LHCN-M2 (cell line): ENCODE measurements around the gene SLC25A21. TPM values are rescaled to one million over a fixed set of nuclear protein-coding genes. Genes with fewer than 3 reads are reported as not detected.
"Not testable (repeated sequence)": the region's sequence is repeated elsewhere in the genome, so short reads cannot be mapped to it uniquely, and the experiment has no call there.

Experiments
- DNase-seq: peaks from one replicate; pipeline ENCODE4 v3.0.0-alpha.2; 2012; ENCODE audit warnings: low read depth
- polyA plus RNA-seq: library from polyadenylated mRNA; unstranded; fragments of >200 nt; gene quantifications from one replicate; pipeline ENCODE4 v1.2.1, GENCODE V29; 2012; ENCODE audit warnings: missing spikeins
- total RNA-seq: library from RNA; depleted of rRNA; stranded (reverse); fragments of >200 nt; gene quantifications from 2 replicates; pipeline ENCODE4 v1.2.3, GENCODE V29; 2014; rRNA removed

SLC25A21 gene
- 0.19 and 0.57 TPM in 2 replicates for total RNA-seq
- polyA plus RNA-seq: 0.40 TPM

- peak; percentile 84 for DNase-seq
Measured at GRCh38 chr14:37172024-37172869, at the start of gene SLC25A21. Gene SLC25A21 (minus strand): TSS chr14:37172606.

GRCh38 chr14:37221073-37221472 lies 48.7 kb upstream of the SLC25A21 start:
- DNase-seq: no peak

DNA sequence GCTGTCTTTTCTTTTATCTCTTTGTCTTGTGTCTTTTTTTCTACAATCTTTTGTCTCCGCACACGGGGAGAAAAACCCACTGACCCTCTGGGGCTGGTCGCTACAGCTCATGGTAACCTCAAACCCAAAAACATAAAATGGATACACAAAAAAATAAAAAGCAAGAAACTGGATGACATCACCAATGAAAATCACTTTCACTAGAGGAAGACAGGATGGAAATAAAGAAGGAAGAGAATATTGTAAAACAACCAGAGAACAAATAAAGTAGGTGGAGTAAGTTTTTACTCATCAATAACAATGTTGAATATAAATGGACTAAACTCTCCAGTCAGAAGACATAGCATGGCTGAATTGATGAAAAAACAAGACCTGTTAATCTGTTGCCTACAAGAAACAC lies 42.9 kb upstream of the SLC25A21 start:
- DNase-seq: no peak

GRCh38 chr14:37213016-37213415 lies 40.6 kb upstream of the SLC25A21 start:
- DNase-seq: no peak

DNA sequence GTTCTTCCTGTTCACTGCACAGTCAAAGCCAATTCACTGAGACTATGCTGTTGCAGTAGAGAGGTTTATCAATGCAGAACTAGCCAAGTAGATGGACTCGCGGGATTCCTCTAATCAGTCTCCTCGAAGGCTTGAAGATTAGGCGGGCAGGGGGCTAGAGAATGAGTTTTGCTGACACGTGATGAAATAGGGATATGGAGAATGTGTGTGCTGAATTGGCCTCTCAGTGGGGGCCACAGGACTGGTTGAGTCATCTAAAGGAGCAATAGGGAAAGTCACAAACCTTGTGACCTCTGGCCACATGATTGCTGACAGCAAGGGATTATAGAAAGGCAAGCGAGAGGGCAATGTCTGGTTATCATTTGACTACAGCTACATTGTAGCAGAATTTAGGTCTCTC lies 38.0 kb upstream of the SLC25A21 start:
- no peak for DNase-seq

GRCh38 chr14:37209617-37210016 lies 37.2 kb upstream of the SLC25A21 start:
- DNase-seq: not testable (repeated sequence)

DNA sequence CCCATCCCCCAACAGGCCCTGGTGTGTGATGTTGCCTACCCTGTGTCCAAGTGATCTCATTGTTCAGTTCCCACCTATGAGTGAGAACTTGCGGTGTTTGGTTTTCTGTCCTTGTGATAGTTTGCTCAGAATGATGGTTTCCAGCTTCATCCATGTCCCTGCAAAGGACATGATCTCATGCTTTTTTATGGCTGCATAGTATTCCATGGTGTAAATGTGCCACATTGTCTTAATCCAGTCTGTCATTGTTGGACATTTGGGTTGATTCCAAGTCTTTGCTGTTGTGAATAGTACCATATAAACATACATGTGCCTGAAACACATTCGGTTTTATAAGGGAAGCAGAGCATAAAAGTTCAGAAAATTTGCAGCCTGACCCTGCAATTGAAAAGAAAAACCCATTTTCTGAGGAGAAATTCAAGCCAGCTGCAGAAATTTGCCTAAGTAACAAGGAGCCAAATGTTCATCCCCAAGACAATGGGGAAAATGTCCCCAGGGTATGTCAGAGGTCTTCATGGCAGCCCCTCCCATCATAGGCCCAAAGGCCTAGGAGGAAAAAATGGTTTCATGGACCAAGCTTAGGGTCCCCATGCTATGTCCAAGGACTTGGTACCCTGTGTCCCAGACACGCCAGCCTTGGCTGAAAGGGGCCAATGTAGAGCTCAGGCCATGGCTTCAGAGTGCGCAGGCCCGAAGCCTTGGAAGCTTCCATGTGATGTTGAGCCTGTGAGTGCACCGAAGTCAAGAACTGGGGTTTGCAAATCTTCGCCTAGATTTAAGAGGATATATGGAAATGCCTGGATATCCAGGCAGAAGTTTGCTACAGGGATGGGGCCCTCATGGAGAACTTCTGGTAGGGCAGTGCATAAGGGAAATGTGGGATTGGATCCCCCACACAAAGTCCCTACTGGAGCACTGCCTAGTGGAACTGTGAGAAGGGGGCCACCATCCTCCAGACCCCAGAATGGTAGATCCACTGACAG lies 33.5 kb upstream of the SLC25A21 start:
- DNase-seq: not testable (repeated sequence)

GRCh38 chr14:37203423-37203822 lies 31.0 kb upstream of the SLC25A21 start:
- DNase-seq: no peak

GRCh38 chr14:37202812-37203211 lies 30.4 kb upstream of the SLC25A21 start:
- DNase-seq: no peak

- peak; percentile 12 for DNase-seq
Measured at GRCh38 chr14:37202265-37202664, 29.9 kb upstream of the SLC25A21 start.

DNA sequence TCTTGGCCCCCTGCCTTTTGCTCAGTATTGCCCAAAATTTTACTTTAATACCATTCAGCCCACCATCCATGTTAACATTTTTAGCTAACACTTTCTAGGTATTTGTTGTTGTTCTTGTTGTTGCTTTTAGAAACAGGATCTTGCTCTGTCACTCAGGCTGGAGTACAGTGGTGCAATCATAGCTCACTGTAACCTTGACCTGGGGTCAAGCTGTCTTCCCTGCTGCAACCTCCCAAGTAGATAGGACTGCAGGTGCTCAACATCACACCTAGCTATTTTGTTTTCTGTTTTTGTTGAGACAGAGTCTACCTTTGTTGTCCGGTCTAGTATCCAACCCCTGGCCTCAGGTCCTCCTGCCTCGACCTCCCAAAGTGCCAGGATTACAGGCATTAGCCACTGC lies 29.3 kb upstream of the SLC25A21 start:
- no peak for DNase-seq

- no peak for DNase-seq
Measured at GRCh38 chr14:37198907-37199306, 26.5 kb upstream of the SLC25A21 start.

GRCh38 chr14:37198273-37198598 lies 25.8 kb upstream of the SLC25A21 start:
- DNase-seq: no peak

DNA sequence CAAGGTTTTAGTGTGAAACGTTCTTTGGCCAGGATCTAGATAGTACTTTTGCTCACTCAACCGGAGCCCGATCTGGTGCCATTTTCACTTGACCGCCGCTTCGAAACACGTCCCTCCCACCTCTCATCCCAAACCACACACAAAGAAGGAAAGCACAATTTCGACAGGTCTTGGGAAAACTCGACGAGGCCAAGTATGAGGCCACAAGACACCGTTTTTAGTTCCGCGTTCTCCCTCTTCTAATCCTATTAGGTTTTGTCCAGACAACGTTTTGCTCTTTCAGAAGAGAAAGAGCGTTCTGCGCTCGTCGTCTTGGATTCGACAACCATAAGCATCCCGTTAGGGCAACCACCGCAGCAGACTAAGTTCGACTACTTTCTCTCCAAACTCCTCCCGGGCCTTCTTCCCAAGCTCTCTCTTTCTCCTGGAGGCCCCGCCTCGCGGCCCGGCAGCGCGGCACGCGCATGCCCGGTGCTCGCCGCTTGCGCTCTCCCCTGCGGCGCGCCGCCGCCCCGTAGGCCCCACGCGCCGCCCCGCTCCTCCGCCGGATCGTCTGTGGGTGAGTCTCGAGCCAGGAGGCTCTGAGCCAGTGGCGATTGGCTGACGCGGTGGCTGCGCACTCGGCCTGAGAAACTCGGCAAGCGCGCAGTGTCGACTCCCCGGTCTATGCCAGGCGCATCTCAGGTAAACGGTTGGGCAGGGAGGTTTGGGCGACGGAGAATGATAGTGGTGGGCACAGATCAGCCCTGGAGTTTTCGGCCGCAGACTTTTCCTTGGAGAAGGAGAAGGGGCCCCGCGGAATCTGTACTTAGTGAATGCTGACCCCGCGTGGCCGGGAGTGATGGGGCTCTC lies 25.2 kb upstream of the SLC25A21 start, which contains the start of gene MIPOL1:
Gene MIPOL1, plus strand, starts transcription at position 517 of the 852 bp plus-strand sequence. CDS start 49,952 bp downstream, outside the sequence.
- peak; percentile 84 for DNase-seq

GRCh38 chr14:37196604-37197420 lies 24.4 kb upstream of the SLC25A21 start:
- peak; percentile 18 for DNase-seq

DNA sequence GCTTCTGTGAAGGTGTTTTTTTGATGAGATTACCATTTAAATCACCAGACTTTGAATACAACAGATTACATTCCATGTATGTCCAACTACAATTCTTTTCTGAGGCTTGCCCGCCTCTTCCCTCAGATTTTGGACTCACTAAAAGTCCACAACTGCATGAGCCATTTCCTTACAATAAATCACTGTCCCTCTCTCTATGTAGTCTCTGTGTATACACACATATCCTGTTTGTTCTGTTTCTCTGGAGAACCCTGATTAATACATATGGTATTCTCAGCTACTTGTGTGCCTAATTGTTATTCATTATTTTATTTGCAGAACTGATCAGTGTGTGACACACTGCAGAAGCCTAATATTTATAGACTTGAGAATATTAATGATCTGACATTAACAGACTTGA lies 22.9 kb upstream of the SLC25A21 start:
- peak; percentile 56 for DNase-seq

DNA sequence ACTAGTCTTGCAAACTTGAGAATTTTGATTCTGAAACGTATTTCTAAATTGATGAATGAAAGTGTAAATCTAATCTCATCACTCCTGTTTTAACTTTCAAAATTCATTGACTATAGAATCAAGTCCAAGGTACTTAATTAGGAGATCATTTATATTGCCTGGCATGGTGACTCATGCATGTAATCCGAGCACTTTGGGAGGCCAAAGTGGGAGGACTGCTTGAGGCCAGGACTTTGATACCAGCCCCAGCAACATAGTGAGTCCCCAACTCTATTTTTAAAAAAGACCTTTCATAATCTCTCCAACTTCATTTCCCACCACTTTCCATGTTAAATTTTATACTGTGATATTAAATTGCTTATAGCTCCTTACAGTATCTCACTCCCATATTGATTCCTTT lies 22.3 kb upstream of the SLC25A21 start:
- DNase-seq: no peak

DNA sequence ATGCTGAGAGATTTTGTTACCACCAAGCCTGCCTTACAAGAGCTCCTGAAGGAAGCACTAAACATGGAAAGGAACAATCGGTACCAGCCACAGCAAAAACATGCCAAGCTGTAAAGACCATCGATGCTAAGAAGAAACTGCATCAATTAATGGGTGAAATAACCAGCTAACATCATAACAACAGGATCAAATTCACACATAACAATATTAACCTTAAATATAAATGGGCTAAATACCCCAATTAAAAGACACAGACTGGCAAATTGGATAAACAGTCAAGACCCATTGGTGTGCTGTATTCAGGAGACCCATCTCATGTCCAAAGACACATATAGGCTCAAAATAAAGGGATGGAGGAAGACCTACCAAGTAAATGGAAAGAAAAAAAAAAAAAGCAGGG lies 17.3 kb upstream of the SLC25A21 start:
- not testable (repeated sequence) for DNase-seq

GRCh38 chr14:37187840-37188577 lies 15.6 kb upstream of the SLC25A21 start:
- DNase-seq: not testable (repeated sequence)

GRCh38 chr14:37187294-37187693 lies 14.9 kb upstream of the SLC25A21 start:
- no peak for DNase-seq
